Frontal cortex (tissue), 4 donors: Measurements from ENCODE around the gene CSH1. TPM values are rescaled to one million over a fixed set of nuclear protein-coding genes. Genes with fewer than 3 reads are reported as not detected.
"Not testable (repeated sequence)": the region's sequence is repeated elsewhere in the genome, so short reads cannot be mapped to it uniquely, and the experiment has no call there.

Experiments
- DNase-seq, 2 donors: peaks; one replicate each; pipeline ENCODE4 v3.0.0; 2012; ENCODE audit warnings: low spot score in 2 of 2
- FAIRE-seq: peaks from 2 replicates; lab custom pipeline; 2012; peaks lifted over from hg19 to GRCh38; lab: Jason Lieb, UNC
- total RNA-seq: library from RNA; depleted of rRNA; stranded (reverse); fragments of >200 nt; gene quantifications from one replicate; pipeline ENCODE4 v1.2.3, GENCODE V29; 2014
- donor health status: control.
- donor health status: control.
- donor health status: control.

CSH1 gene
- total RNA-seq, 1 donor from 2014 or later = not detected

DNA sequence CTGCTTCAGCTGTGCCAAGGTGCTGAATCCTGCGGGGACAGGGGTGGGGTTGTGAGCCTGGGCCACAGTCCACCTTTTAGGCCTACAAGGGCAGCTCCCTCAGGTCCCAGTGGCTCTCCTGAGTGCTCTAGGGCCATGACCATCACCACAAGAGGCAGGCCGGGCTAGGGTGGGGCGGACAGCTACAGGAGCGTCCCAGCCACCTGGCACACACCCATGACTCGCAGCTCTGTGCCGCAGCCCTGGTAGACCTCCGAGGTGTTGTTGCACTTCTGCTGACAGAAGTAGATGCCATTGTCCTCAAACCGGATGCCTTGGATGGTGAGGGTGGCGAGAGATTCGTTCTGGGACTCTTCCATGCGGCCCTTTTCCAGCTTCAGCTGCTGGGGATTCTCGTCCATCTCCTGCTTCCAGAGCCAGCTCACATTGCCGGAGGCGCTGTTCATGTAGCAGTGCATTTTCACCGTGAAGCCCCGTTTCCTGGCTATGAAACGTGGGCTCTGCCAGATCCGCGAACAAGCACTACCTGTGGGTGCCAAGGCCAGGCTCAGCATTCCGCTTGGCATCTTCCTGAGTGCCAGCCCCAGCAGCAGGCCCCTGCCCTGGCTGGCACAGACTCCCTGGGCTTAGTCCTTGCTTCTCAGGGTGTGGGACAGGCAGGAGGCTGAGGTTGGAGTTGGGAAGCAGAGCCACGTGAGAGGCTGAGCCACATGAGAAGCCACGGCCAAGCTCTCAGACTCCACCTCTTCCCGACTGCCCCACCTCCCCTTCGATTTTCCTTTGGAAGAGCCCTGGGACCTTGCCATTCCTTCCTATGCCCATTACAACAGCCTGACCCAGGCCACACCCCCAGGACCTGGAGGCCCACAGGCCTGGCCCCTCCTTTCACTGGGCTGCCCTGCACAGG lies 33.7 kb upstream of the CSH1 start:
- DNase-seq = no peak
- FAIRE-seq = no peak

DNA sequence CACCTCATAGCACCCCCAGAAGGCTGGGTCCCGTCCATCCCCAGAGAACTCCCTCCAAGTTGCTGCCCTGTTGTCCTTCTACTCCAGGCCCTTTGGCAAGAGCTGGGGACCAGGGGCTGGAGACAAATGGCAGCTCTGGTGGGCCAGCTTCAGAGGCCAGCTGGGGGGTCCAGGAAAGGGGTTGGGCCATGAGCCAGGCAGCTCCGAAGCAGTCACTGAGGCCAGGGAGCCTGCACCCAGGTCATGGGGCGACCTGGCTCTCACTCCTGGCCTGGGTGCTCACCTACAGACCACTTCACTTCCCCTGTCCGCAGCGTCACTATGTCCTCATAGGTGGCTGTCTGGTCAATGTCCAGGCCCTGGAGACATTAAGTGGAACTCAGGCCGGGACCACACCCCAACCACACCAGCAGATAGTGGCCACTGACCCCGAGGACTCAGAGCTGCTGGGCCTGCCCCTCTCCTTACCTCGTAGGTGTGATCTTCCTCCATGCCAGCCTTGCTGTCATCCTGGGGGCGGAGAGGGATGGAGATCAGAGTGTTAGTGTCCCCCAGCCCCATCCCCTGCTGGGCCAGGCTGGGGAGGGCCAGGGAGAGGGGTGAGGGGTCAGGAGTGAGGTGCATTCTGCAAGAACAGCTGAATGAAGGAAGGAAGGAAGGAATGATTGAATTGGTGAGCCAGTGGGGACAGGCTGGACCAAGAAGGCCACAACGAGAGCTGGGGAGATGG lies 32.8 kb upstream of the CSH1 start:
- DNase-seq (no peak), FAIRE-seq (no peak)

DNA sequence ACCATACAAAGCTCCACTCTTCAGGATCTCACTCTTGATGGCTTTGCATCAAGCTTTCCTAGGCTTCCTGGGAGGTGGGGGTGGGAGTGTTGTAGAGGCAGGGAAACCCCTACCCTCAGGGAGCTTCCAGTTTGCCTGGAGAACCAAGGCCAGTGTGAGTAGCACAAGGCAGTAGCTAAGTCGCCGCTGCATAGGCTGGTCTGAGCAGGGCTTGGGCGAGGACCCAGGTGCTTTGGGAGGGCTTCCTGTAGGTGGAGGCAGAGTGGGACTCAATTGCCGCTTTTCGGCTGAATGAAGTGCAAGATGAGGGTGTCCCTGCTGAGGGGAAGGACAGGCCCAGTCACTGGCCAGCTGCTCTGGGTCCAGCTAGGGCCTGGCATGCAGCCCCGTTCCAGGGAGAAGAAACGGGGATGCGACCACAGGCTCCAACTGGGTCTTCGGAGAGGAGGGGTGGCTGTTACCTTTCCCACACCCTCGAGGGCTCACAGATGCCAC lies 31.8 kb upstream of the CSH1 start:
- no peak for DNase-seq
- no peak for FAIRE-seq

DNA sequence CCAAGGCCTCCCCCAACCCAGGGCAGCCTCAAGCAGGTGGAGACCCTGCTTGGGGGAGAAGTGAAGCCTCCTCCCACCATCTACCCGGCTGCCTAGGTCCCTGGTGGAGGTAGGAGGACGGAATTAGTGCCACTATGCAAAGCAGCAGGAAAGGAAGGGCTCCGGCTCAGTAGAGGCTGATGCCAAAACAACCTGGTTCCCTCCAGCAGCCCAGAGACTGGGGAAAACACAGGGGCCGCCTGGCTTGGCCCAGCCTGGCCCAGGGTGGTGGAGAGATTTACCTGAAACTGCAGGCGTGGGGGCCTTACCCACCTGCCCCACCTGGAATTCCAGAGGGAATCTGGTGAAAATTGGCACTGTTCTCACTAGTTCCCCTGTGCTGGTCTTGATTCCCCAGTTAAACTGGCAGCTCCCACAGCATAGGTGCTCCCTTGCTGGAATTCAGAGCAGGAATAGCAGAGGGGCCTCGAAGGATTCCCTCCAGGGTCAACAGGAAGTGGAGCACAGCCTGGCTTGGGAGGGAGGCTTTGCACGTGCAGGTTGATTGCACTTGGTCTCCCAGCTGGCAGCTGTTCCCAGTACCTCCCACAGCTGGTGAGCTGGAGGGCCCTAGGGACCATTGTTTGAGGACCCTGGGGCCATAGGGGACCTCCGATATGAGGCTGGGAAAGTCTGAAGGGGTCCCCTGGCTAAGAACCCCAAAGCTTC lies 31.2 kb upstream of the CSH1 start:
- no peak for FAIRE-seq
- no peak for DNase-seq

DNA sequence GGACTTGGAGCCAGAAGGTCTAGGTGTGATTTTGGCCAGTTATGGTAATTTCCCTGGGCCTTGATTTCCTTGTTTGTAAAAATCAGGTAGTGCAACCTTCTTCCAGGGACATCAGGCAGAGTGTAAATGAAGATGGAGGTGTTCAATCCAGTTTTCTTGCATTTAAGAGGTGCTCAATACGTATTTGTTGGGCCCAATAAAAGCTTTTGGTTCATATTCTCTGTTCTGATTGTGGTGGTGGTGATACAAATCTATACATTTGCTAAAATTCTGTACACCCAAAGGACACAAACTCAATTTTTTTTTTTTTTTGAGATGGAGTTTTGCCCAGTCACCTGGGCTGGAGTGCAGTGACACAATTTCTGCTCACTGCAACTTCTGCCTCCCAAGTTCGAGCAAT lies 29.8 kb upstream of the CSH1 start:
- no peak for DNase-seq
- FAIRE-seq = no peak

DNA sequence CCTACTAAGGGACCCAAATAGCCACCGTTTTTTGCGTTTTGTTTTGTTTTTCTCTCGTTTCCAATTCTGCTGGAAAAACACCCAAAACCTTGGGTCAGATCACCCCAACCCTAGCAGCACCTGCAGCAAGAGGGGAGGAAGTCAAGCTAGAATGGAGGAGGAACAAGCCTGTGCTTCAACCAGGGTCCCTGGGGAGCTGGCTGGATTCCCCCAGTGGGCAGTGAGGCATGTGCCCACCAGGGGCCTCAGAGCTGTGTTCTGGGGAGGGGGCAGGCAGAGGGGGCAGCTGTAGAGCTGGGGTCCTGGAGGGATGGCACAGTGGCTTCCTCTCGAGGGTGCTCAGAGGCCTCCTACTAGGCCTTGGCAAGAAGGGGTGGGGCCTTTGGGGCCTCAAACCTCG lies 29.2 kb upstream of the CSH1 start:
- FAIRE-seq (no peak), DNase-seq (no peak)

DNA sequence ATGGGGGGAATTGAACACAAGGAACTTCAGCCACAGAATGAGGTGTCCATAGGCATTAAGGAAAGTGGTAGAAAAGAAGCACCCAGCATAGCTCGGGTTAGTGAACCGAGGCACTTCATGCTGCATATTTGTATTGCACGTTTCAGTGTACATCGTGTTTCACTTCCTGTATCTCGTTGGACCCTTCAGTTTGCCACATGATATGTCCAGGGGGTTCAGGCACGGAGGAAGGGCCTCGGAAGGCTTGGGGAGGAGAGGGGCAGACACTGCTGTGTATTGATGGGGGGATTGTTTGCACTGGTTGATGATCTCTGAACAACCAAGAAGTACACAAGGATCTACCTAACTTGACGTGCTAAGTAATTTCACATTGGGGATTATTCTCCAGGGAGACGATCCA lies 26.0 kb upstream of the CSH1 start:
- FAIRE-seq, DNase-seq: not testable (repeated sequence)

DNA sequence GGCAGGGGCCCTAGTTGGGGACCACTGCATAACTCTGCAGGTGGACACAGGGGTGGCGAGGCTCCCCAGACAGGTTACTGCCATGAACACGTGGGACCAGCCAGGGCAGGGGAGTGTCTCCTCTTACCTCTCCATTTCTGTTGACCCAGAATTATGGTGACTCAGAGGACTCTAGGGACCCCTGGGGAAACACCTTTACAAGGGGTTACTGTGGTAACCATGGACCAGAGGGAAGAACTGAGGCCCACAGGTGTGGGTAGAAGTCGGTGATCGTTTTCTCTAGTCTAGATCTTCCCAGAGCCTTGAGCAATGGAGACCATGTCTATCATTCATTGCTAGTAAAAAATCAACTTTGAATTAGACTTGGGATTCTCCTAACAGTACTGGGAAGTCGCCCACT lies 24.4 kb upstream of the CSH1 start:
- not testable (repeated sequence) for DNase-seq, FAIRE-seq

DNA sequence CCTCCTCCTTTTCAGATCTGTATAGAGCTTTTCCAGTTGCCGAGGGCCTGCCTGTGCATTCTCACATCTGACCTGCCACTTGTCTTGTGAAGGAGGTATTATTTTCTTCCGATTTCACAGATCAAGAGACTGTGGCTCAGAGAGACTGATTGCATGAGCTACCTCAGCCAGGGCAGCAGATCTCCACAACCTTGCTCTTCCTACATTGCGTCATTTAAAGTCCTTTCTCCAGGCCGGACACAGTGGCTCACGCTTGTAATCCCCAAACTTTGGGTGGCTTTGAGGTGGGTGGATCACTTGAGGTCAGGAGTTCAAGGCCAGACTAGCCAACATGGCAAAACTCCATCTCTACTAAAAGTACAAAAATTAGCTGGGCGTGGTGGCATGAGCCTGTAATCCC lies 23.7 kb upstream of the CSH1 start:
- DNase-seq, FAIRE-seq: not testable (repeated sequence)

DNA sequence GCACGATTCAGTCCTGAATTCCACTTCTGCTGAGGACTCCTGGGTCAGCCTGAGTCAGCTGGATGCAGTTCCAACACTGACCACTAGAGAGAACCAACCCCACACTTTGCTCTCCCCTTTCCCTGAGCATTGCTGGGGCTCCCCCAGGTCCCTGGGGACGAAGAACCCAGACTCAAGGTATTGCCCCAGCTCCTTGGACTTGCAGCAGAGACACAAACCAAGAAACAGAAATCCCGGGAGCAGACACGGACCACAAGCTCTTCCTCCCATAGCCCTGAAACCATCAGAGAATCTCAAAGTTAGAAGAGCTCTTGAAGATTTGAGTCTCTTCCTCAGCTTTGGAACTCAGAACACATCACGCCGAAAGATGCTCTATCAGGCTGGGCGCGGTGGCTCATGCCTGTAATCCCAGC lies 22.9 kb upstream of the CSH1 start:
- DNase-seq = peak in 1 of 2 donors; percentile 81
- no peak for FAIRE-seq

DNA sequence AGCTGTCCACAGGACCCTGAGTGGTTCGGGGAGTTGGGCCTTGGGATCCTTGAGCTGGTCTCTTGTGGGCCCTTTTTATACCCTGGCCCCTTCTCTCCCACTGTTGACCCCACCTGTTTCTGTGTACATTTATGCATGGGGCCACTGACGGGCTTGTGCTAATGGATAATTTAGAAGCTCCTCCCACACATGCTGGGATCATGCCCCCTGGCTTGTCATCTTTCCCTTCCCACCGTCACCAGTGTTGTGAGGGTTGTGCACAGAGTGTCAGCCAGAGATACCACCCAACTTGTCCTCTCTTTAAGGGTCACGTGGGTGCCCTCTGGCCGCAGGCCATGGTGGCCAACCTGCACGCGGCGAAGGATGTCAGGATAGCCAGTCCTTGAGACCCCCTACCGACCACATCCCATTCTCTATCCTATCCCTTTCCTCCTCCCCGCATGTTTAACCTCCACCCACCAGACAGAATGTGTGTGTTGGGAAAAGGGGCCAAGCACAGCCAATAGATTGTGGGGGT lies 22.5 kb upstream of the CSH1 start, which contains the start of gene GH1:
GH1 (minus strand) TSS at position 51 of the 517 bp plus-strand sequence. CDS start 63 bp downstream, outside the sequence.
- FAIRE-seq = not testable (repeated sequence)

DNA sequence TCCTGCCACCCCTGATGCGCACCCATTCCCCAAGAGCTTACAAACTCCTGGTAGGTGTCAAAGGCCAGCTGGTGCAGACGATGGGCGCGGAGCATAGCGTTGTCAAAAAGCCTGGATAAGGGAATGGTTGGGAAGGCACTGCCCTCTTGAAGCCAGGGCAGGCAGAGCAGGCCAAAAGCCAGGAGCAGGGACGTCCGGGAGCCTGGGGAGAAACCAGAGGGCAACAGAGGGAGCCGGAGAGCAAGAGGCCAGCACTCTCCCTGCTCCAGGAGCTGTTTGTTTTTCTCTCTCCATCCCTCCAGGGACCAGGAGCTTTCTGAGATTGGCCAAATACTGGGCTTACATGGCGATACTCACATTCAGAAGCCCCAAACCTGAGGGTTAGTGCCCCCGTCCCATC lies 21.9 kb upstream of the CSH1 start:
- DNase-seq (no peak), FAIRE-seq (no peak)

More for the DNA sequence above, 22.5 kb upstream of the CSH1 start, which contains the start of gene GH1:
- not testable (repeated sequence) for DNase-seq

DNA sequence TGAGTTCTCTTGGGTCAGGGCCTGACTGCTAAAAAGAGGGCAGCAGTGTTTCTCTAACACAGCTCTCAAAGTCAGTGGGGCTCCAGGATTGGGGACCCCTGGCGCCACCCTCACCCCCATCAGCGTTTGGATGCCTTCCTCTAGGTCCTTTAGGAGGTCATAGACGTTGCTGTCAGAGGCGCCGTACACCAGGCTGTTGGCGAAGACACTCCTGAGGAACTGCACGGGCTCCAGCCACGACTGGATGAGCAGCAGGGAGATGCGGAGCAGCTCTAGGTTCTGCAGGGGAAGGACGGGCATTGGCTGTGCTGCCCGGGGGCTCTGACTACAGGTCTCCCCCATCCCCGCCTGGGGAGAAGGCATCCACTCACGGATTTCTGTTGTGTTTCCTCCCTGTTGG lies 21.3 kb upstream of the CSH1 start:
- no peak for FAIRE-seq
- no peak for DNase-seq

DNA sequence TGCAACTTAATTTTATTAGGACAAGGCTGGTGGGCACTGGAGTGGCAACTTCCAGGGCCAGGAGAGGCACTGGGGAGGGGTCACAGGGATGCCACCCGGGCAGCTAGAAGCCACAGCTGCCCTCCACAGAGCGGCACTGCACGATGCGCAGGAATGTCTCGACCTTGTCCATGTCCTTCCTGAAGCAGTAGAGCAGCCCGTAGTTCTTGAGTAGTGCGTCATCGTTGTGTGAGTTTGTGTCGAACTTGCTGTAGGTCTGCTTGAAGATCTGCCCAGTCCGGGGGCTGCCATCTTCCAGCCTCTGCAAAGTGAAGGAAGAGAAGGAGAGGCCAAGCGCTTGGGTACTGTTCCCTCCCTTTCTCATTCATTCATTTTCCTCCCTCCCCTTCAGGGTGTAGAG lies 20.8 kb upstream of the CSH1 start:
- DNase-seq, FAIRE-seq: not testable (repeated sequence)

DNA sequence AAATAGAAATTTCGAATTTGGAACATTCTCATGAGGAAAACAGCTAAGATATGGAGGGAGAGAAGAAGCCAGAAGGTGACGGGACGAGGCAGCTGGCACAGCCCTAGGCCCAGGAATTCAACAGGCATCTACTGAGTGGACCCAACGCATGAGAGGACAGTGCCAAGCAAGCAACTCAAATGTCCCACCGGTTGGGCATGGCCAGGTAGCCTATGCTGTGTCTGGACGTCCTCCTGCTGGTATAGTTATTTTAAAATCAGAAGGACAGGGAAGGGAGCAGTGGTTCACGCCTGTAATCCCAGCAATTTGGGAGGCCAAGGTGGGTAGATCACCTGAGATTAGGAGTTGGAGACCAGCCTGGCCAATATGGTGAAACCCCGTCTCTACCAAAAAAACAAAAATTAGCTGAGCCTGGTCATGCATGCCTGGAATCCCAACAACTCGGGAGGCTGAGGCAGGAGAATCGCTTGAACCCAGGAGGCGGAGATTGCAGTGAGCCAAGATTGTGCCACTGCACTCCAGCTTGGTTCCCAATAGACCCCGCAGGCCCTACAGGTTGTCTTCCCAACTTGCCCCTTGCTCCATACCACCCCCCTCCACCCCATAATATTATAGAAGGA lies 20.3 kb upstream of the CSH1 start:
- FAIRE-seq = no peak

DNA sequence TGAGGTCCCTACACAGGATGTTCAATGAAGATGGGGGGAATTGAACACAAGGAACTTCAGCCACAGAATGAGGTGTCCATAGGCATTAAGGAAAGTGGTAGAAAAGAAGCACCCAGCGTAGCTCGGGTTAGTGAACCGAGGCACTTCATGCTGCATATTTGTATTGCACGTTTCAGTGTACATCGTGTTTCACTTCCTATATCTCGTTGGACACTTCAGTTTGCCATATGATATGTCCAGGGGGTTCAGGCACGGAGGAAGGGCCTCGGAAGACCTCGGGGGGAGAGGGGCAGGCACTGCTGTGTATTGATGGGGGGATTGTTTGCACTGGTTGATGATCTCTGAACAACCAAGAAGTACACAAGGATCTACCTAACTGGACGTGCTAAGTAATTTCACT lies 19.4 kb upstream of the CSH1 start:
- not testable (repeated sequence) for FAIRE-seq, DNase-seq

More for the DNA sequence above, 20.3 kb upstream of the CSH1 start:
- no peak for DNase-seq

DNA sequence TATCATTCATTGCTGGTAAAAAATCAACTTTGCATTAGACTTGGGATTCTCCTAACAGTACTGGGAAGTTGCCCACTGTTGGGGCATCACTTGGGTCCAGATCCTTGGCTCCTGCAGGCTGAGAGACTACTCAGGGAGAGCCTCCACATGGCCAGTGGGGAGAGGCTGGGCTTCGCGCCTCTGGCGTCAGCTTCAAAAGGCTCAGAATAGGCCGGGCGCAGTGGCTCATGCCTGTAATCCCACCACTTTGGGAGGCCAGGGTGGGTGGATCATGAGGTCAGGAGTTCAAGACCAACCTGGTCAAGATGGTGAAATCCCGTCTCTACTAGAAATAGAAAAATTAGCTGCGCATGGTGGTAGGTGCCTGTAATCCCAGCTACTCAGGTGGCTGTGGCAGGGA lies 18.1 kb upstream of the CSH1 start:
- FAIRE-seq = no peak

DNA sequence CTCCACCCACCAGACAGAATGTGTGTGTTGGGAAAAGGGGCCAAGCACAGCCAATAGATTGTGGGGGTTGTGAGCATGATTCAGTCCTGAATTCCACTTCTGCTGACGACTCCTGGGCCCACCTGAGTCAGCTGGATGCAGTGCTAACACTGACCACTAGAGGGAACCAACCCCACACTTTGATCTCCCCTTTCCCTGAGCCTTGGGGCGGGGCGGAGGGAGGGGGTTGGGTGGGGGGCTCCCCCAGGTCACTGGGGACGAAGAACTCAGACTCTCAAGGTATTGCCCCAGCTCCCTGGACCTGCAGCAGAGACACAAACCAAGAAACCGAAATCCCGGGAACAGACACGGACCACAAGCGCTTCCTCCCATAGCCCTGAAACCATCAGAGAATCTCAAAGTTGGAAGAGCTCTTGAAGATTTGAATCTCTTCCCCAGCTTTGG lies 15.3 kb upstream of the CSH1 start:
- DNase-seq = peak in 1 of 2 donors; percentile 67
- FAIRE-seq = no peak

More for the DNA sequence above, 18.1 kb upstream of the CSH1 start:
- no peak for DNase-seq

DNA sequence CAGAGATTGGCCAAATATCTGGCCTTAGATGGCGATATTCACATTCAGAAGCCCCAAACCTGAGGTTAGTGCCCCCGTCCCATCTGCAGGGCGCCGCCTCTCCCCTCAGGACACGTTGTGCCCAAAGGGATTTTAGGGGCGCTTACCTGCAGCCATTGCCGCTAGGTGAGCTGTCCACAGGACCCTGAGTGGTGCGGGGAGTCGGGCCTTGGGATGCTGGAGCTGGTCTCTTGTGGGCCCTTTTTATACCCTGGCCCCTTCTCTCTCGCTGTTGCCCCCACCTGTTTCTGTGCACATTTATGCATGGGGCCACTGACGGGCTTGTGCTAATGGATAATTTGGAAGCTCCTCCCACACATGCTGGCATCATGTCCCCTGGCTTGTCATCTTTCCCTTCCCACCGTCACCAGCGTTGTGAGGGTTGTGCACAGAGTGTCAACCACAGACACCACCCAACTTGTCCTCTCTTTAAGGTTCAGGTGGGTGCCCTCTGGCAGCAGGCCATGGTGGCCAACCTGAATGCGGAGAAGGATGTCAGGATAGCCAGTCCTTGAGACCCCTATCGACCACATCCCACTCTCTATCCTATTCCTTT lies 14.8 kb upstream of the CSH1 start, which contains the start of gene CSHL1:
CSHL1 (minus strand) TSS at position 218 of the 595 bp plus-strand sequence; CDS start at position 156, 62 bp downstream.
- DNase-seq = no peak
- FAIRE-seq = no peak
